GM19193 (cell line): ENCODE results near the gene FRMPD4.

Source experiments
- POLR2A ChIP-seq: IDR thresholded peaks from 4 replicates; pipeline ENCODE4 v1.6.1; 2011; ENCODE audit not compliant: insufficient read depth, insufficient read length; ENCODE audit errors: extremely low read depth

FRMPD4 gene

DNA sequence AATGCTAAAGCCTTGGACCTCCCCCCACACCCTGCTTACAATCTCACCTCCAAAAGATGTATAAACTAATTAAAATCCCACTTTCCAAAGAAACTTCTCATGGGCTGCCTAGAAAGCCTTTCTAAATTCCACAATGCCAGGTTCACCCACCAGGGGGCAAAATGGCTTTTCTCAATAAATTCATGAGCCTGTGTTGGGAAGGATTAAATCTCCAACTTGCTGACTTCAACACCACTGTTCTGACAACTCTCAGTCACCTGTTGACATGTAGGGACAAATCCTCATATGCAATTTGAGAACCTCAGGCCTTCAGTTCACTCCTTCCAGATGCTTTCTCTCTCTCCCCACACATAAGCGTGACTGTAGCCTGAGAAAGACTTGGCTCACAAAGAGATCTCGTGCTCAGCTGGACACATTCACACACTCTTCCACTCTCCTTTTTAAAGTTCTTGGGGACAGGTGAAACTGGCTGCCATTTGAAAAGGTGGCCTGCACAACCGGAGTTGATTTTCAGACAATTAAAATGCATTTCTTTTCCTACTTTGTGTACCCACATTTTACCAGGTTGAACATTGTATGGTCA lies 564.3 kb downstream of the FRMPD4 start:
- no peak for TF ChIP-seq POLR2A

DNA sequence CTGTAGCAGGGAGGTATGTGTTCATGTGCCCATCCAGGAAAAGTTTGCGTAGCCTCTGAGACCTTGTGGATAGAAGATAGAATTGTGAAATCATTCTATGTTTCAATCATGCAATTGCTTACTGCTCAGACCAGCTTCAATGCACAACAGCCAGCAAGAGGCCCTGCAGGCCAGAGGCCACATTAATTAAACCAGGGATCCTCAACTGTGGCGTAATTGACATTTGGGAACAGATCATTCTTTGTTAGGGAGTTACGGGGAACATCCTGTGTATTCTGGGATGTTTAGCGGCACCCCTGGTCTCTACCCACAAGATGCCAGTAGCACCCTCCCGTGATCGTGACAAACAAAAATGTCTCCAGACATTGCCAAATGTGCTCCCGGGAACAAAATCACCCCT lies 566.4 kb downstream of the FRMPD4 start:
- no peak for TF ChIP-seq POLR2A

DNA sequence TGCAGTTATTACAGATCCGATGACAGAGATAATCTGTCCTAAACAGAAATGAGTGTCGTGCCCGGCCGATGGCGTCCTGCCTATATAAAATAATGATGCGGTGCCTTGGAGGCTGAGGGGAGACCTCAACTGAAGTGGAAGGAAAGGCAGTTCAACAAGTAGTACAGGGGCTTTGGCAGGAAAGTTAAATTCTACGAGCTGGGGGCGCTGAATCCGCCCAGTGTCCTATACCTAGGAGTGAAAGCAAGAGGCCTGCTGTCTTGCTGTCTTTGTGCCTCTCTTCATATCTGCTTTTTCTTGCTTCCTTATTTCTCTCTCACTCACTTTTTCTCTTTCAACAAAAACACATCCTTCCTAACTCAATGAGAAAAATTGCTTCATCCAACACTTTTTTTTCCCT lies 570.8 kb downstream of the FRMPD4 start:
- TF ChIP-seq POLR2A, result no peak

DNA sequence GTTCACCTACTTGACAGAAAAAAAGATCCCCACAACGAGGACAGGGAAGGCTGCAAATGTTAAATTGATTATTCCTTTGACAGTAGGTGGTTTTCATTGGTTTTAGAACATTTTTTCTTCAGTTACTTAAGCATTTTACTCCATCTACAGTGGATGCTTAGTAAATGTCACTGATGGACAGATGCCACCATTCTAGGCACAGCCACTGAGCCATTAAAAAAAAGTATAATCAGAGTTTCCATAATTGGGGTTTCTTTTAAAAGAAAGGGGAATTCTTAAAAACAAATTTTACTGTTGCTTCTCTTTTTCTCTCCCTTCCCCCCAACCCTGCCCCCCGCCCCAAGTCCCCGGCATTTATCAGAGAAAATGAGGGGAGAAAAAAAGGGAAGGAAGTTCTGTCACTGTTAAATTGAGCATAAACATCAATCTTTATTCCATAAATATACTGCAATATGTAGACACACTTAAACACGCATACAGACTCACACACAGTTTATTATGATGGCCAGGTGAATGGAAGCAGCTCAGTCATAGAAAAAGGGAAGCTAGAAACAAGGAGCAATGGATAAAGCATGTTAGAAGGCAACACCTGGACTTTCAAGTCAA lies 573.3 kb downstream of the FRMPD4 start:
- TF ChIP-seq POLR2A, result no peak

DNA sequence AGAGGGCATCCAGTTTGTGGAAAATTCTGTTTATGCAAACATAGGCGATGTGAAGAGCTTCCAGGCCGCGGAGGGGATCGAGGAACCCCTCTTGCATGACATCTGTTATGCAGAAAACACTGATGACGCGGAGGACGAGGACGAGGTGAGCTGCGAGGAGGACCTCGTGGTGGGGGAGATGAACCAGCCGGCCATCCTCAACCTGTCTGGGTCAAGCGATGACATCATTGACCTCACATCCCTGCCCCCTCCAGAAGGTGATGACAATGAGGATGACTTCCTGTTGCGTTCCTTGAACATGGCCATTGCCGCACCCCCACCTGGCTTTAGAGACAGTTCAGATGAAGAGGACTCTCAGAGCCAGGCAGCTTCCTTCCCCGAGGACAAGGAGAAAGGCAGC lies 578.3 kb downstream of the FRMPD4 start:
- no peak for TF ChIP-seq POLR2A

DNA sequence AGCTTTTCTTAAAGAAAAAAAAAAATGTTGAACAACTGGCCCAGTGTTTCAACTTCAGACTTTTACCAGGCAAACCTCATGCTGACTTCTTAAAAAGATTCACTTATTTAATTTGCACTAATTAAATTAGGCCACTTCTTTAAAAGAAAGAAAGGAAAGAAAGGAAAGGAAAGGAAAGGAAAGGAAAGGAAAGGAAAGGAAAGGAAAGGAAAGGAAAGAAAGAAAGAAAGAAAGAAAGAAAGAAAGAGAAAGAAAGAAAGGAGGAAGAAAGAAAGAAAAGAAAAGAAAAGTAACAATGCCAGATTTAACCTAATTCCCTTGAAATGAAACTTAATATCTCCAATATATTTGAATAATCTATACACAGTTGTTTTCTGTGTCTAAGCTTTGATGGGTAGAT lies 581.6 kb downstream of the FRMPD4 start:
- TF ChIP-seq POLR2A, result no peak

DNA sequence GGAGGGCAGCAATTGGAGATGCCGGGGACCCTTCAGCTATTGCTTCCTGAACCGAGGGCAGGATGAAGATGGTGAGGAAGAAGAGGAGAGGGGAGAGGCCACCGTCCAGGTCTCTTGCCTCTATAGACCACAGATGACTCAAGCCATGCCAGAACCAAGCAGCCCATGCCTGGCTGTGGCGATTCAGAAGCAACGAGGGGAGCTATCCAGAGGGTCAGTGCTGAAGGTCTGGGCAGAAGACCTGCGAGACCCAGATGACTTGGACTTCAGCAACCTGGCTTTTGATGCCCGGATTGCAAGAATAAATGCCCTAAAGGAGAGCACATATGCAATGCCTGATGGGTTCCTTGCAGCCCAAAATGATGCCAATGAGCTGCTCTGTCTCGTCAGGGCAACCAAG lies 582.8 kb downstream of the FRMPD4 start:
- TF ChIP-seq POLR2A, result no peak

DNA sequence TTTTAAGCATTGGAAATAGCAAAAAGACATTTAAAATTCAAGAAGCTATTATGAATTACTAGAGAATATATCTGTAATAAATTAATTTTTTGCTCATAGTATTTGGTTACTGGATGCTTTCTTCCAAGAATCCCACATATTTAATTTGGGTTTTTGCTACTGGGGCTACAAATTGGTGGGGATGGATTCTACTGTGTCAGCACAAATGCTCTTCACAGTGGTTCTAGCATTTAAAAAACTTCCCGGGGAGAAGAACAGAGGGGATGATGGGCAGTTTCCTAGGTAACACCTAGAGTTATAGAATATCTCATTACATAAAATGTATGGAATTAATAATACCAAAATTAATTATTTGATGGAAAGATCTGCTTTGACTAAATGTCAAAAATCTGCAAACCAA lies 584.0 kb downstream of the FRMPD4 start:
- TF ChIP-seq POLR2A, result no peak

DNA sequence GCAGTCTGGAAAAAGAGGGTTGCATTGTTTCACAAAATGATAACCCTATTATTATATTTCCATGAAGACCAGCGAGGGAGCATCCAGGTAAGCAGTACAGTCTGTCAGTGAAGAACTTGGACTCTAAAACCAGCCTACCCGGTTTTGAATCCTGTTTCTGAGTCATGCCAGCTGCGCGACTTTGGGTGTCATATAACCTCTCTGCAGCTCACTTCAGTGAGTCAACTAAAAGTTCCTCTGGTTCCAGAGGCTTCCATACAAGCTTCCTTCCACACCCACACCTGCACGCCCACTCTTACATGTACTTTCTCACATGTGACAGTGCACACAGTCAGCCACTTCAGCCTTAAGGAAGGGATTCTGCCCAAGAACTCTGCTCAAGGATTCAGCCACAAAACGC lies 603.1 kb downstream of the FRMPD4 start:
- TF ChIP-seq POLR2A, result no peak

DNA sequence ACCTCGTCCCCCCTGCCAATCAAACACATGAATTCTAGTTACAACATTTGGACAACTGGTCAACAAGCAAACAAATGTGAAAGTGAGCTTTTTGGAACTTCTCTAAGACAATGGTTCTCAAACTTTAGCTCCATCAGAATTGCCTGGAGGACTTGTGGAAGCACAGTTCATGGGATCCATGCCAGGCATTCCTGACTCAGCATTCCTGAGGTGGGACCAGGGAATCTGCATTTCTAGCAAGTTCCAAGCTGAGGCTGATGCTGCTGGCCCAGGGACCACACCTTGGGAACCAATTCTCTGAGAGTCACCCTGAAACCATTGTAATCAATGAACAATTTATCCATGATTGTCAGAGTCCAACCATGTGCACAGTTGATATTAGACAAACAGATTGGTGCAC lies 609.2 kb downstream of the FRMPD4 start:
- no peak for TF ChIP-seq POLR2A

DNA sequence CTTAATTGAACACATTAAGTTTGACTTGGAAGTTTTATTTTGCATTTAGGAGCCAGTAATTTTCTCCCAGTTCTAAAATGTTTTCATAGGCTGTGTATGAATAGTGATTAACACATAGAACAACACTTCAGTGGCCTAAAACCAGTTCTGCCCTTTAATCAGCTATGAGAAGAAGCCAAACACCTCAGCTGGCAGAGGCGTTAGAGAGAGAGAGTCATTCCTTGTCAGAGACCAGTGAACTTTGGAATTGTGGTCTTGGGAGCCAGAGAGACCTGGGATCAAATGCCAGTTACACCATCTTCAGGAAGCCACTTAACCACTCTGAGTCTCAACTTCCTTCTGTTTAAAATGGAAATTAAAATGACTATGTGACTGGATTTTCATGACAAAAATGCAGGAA lies 613.6 kb downstream of the FRMPD4 start:
- no peak for TF ChIP-seq POLR2A

DNA sequence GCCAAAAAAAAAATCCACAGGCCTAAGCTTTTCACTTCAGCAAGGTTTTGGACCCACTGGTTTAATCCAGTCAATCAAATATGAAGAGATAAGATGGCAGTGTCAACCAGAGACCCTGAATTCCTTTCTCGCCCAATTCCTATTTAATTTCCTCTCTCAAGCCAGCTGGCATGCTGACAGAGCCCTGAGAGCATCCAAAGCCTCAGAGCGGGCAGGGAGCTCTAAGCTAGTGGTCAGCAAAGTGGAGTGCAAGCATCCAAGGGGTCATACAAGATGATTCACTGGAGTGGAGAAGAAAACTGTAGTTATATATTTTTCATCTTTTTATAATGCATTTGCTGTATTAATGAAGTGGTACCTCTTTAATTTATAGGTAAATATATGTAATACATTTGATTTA lies 615.1 kb downstream of the FRMPD4 start:
- no peak for TF ChIP-seq POLR2A

DNA sequence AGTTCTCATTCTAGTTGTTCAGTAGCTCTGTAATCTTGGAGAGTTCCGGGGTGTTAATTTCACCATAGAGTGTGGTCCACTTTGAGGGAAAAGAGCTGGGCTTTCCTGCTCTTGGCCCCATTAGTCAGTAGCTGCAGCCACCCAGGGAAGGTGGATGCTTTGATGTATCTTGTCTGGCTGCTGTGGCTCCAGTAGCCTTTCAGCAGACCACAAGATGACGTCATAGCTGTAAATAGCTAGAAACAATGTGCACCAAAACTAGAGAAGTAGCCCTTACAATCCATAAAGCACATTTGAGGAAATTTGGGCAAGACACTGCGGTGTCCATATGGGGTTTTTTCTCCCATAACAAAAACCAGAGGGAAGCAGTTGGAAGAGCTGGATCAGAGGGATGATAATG lies 620.0 kb downstream of the FRMPD4 start:
- no peak for TF ChIP-seq POLR2A

DNA sequence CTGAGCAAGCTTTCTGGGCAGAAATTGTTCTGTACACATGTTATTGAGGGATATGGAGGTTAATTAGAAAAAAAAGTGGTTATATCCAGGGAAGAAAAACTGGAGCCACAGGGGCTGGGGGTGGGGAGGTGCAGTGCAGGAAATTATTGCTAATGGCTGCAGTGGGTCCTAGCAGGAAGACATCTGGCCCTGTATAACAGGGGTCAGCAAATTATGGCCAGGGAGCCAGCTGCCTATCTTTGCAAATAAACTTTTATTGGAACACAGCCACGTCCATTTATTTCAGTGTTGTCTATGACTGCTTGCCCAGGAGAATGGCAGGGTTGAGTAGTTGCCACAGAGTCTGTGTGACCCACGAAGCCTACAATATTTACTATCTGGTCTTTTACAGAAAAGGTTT lies 629.6 kb downstream of the FRMPD4 start:
- TF ChIP-seq POLR2A, result no peak

DNA sequence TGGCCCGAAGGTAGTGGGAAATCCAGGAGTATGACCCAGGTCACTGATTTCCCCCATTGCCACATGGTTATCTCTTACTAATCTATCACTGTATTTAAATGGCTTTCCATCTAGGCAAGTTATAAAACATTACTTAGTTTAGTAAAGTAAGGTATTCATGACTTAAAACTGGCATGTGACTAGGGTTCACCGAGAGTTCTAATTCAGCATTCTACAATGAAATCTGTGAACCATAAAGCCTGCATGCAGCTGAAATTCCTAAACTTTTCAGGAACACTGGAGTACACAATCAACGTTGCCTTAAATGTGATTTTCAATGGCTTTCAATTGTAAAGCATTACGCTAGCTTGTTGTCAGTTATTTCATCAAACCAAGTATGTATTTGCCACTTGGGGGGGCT lies 630.2 kb downstream of the FRMPD4 start:
- no peak for TF ChIP-seq POLR2A

DNA sequence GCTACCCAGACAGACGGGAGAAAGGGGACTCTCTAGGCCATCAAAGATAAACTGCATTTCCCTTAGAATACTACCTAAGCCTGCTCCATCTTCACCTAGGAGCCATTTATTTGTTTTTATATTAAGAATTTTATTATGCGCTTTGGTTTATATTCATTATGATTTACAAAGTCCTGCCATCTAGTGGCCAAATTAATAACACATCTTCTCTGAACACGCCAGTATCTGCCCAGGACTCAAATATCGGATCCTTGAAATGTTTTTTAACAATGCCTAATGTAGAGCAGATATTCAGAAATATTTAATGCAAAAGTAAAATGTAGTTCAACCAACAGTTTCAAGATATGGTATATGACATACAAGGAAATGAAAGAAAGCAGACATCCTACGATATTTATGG lies 632.2 kb downstream of the FRMPD4 start:
- TF ChIP-seq POLR2A, result no peak

DNA sequence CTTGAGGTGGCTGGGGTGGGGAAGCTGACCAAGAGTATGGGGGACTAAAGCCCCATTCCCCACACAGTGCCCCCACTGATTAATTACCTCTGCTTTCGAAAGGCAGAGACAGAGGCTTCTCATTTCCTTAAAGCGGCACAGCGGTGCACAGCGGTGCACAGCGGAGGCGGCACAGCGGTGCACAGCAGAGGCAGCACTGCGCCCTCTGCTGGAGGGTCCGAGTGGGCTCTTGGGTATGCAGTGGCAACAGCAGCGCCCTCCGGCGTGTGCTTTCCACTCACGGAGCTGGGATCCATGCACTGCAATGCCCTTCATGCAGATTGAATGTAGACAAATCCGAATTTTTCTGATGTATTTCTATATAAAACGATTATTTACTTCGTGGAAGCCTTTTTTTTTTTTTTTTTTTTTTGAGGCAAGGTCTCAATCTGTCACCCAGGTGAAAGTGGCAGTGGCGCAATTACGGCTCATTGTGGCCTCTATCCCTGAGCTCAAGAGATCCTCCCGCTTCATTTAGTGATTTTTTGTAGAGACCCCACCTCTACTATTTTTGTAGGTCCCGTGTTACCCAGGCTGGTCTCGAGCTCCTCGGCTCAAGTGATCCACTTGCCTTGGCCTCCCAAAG lies 633.3 kb downstream of the FRMPD4 start:
- TF ChIP-seq POLR2A, result no peak
